Measurements from ENCODE around the gene TSPYL2.

The TSPYL2 gene

GRCh38 chrX:53116101-53116500 lies 33.9 kb downstream of the TSPYL2 start:
- Histone ChIP-seq H3K36me3 (replicated peaks) (peaks cover 6% of the 10 kb centered on the region), H3K27me3 (ENCODE audit: low read depth) (no peaks in the 10 kb centered on the region), H3K9me3 (no peaks in the 10 kb centered on the region), H3K4me1 (no peaks in the 10 kb centered on the region), H3K4me3 (no peak overlapping the region)
- DNase-seq (ENCODE audit: low spot score in 2 of 2), result no peak
- in situ Hi-C loops (cut with MboI; ENCODE audit: low sequenced_read_pairs), result no loop called here

- H3K4me1 ChIP-seq, result no peaks in the 10 kb centered on the region
- DNase-seq (ENCODE audit: low spot score in 2 of 2), result no peak
- no peaks in the 10 kb centered on the region for H3K9me3 ChIP-seq
- no peak overlapping the region for H3K4me3 ChIP-seq
- in situ Hi-C loops (cut with MboI; ENCODE audit: low sequenced_read_pairs), result no loop called here
- H3K27me3 ChIP-seq (ENCODE audit: low read depth), result no peaks in the 10 kb centered on the region
- peaks cover 6% of the 10 kb centered on the region; the same call in 1 of the 2 replicates for H3K36me3 ChIP-seq (replicated peaks)
These were observed 39.8 kb downstream of the TSPYL2 start for GRCh38 chrX:53122013-53122412.

- no peaks in the 10 kb centered on the region for H3K36me3 ChIP-seq (replicated peaks)
- in situ Hi-C loops (cut with MboI; ENCODE audit: low sequenced_read_pairs), result no loop called here
- H3K4me1 ChIP-seq, result peaks cover 4% of the 10 kb centered on the region
- no peaks in the 10 kb centered on the region for H3K27me3 ChIP-seq (ENCODE audit: low read depth)
- DNase-seq (ENCODE audit: low spot score in 2 of 2), result no peak
- no peak overlapping the region for H3K4me3 ChIP-seq
- H3K9me3 ChIP-seq, result no peaks in the 10 kb centered on the region
These were observed 43.3 kb downstream of the TSPYL2 start for GRCh38 chrX:53125506-53125905.

GRCh38 chrX:53126377-53126776 lies 44.2 kb downstream of the TSPYL2 start:
- in situ Hi-C loops (cut with MboI; ENCODE audit: low sequenced_read_pairs), result no loop called here
- peaks cover 2% of the 10 kb centered on the region; the same call in 1 of the 2 replicates for H3K36me3 ChIP-seq (replicated peaks)
- DNase-seq (ENCODE audit: low spot score in 2 of 2), result no peak

GRCh38 chrX:53128097-53128749 lies 46.1 kb downstream of the TSPYL2 start:
- Histone ChIP-seq H3K4me1 (peaks cover 4% of the 10 kb centered on the region), H3K27me3 (ENCODE audit: low read depth) (no peaks in the 10 kb centered on the region), H3K9me3 (no peaks in the 10 kb centered on the region), H3K4me3 (no peak overlapping the region), H3K36me3 (replicated peaks) (peaks cover 8% of the 10 kb centered on the region)
- in situ Hi-C loops (cut with MboI; ENCODE audit: low sequenced_read_pairs), result no loop called here
- no peak for DNase-seq (ENCODE audit: low spot score in 2 of 2)

More at GRCh38 chrX:53126377-53126776, 44.2 kb downstream of the TSPYL2 start:
- H3K27me3 ChIP-seq (ENCODE audit: low read depth), result no peaks in the 10 kb centered on the region
- H3K4me3 ChIP-seq, result no peak overlapping the region
- no peaks in the 10 kb centered on the region for H3K9me3 ChIP-seq
- H3K4me1 ChIP-seq, result peaks cover 4% of the 10 kb centered on the region

- in situ Hi-C loops (cut with MboI; ENCODE audit: low sequenced_read_pairs), result no loop called here
- no peak for DNase-seq (ENCODE audit: low spot score in 2 of 2)
- H3K9me3 ChIP-seq, result no peaks in the 10 kb centered on the region
- H3K27me3 ChIP-seq (ENCODE audit: low read depth), result no peaks in the 10 kb centered on the region
- H3K4me1 ChIP-seq, result peaks cover 4% of the 10 kb centered on the region
- peaks cover 8% of the 10 kb centered on the region for H3K36me3 ChIP-seq (replicated peaks)
- no peak overlapping the region for H3K4me3 ChIP-seq
These were observed 51.2 kb downstream of the TSPYL2 start for GRCh38 chrX:53133400-53133799.

- no peak for DNase-seq (ENCODE audit: low spot score in 2 of 2)
- no peak overlapping the region for H3K4me3 ChIP-seq
- in situ Hi-C loops (cut with MboI; ENCODE audit: low sequenced_read_pairs), result no loop called here
These were observed 53.4 kb downstream of the TSPYL2 start for GRCh38 chrX:53135581-53135980.

More at GRCh38 chrX:53135581-53135980, 53.4 kb downstream of the TSPYL2 start:
- Histone ChIP-seq H3K9me3 (no peaks in the 10 kb centered on the region), H3K36me3 (replicated peaks) (peaks cover 8% of the 10 kb centered on the region), H3K27me3 (ENCODE audit: low read depth) (no peaks in the 10 kb centered on the region), H3K4me1 (no peaks in the 10 kb centered on the region)
